Activated CD4-positive, alpha-beta T cell treated with anti-CD3 and anti-CD28 coated beads, Interleukin-2, amount 50 U/mL, for 16 hours (primary cell): ENCODE measurements around the gene ENDOV.

ENCODE experiments used
- DNase-seq: peaks from one replicate; pipeline ENCODE4 v3.0.0-alpha.2; 2020

Gene ENDOV

GRCh38 chr17:80472996-80473395, 58.0 kb downstream of the ENDOV start:
- DNase-seq, result no peak

GRCh38 chr17:80473701-80474100, 58.7 kb downstream of the ENDOV start:
- no peak for DNase-seq

- DNase-seq, result no peak
Observed at GRCh38 chr17:80474231-80474960, 59.4 kb downstream of the ENDOV start.

GRCh38 chr17:80474961-80475909, 60.3 kb downstream of the ENDOV start:
- no peak for DNase-seq

- DNase-seq, result no peak
Observed at GRCh38 chr17:80475910-80476876, 61.2 kb downstream of the ENDOV start, which contains the start of gene NPTX1. Gene NPTX1, minus strand, starts transcription at chr17:80476607. Its CDS starts 161 bp downstream, at chr17:80476446.

GRCh38 chr17:80476877-80477646, 62.1 kb downstream of the ENDOV start:
- no peak for DNase-seq

- DNase-seq, result no peak
Observed at GRCh38 chr17:80477647-80478478, 62.9 kb downstream of the ENDOV start.

GRCh38 chr17:80478487-80479245, 63.7 kb downstream of the ENDOV start:
- DNase-seq, result no peak

- no peak for DNase-seq
Observed at GRCh38 chr17:80479246-80479566, 64.2 kb downstream of the ENDOV start.

GRCh38 chr17:80480248-80480647, 65.3 kb downstream of the ENDOV start:
- DNase-seq, result no peak

- no peak for DNase-seq
Observed at GRCh38 chr17:80481284-80482057, 66.5 kb downstream of the ENDOV start.

- DNase-seq, result no peak
Observed at GRCh38 chr17:80482058-80482318, 67.0 kb downstream of the ENDOV start.

- DNase-seq, result no peak
Observed at GRCh38 chr17:80482555-80483308, 67.8 kb downstream of the ENDOV start.

GRCh38 chr17:80485846-80486245, 70.9 kb downstream of the ENDOV start:
- DNase-seq, result no peak

GRCh38 chr17:80486692-80487091, 71.7 kb downstream of the ENDOV start:
- DNase-seq, result no peak

GRCh38 chr17:80487511-80487910, 72.5 kb downstream of the ENDOV start:
- no peak for DNase-seq
